Stimulated activated CD8-positive, alpha-beta memory T cell treated with anti-CD3 and anti-CD28 coated beads, Interleukin-15, amount 100 ng/mL, for 24 hours (primary cell): ENCODE data around the gene PAK1.

Experiments used
- DNase-seq: peaks from one replicate; pipeline ENCODE4 v3.0.0-alpha.2; 2020; ENCODE audit warnings: low read depth

The PAK1 gene

DNA sequence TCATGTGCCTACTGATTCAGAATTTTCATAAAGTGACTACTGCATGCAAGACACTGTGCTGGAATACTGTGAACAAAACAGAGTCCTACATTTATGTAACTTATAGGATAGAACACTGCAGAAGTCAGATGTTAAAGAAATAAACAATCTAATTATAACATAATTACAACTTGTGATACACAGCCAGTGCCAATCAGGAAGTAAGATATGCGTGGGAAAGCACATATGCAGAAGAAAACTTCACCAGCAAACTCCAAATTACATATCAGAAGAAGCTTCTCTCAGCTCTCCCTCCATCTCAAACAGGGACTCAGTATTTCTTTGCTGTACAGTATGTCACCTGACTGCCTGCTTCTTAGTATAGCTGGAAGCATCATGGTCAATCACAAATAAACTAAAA lies 37.4 kb downstream of the PAK1 start:
- no peak for DNase-seq

DNA sequence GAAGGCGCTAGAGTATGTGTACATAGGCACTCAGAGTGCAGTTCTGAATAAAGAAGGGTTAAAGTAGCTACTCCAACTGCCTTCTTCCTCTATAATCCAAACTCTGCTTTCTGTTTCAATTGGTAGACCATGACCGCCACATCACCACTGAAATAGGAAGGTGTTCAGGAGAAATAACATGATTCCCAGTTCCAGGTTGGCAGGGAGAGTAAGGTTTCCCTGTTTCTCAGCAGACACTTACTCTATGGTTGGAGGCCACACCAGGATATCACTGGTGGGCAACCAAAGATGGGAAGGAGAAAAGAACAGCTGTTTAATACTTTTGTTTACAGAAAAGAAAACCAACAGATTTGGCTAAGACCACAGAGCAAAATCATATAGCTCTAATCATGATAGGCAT lies 37.9 kb downstream of the PAK1 start:
- DNase-seq: no peak

DNA sequence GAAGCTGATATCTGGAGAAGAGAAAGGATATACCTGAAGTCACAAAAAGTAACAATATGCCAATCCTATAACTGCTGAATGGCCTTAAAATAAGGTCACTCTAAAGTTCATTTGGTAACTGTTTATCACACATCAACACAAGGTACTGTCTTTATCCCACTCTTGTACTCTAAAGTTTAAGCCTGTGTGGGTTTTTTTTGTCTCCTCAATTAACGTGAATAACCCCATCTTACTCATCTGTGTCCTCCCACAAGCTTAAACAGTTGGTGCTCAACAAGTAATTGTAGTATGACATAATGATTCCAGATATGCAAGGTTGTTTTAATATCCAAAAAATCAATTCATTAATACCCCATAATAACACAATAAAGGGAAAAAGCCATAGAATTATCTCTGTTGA lies 42.1 kb downstream of the PAK1 start:
- DNase-seq: no peak

DNA sequence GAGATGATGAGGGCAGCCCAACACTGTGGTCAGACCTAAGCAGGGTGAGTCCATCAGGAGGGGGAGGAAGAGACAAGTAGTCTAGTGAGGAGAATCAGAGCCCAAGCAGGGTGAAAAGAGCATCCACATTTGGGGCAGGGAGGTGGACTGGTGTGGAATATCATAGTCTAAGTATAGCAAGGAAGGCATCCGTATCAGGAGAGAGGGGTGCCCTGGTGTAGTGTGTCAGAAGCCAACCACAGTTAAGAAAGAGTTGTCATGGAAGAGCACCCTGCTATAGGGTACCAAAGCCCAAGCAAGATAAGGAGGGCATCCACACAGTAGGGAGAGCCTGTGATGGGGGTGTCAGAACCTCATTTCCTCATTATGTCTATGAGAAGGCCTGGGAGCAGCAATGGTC lies 45.3 kb downstream of the PAK1 start:
- DNase-seq: no peak

DNA sequence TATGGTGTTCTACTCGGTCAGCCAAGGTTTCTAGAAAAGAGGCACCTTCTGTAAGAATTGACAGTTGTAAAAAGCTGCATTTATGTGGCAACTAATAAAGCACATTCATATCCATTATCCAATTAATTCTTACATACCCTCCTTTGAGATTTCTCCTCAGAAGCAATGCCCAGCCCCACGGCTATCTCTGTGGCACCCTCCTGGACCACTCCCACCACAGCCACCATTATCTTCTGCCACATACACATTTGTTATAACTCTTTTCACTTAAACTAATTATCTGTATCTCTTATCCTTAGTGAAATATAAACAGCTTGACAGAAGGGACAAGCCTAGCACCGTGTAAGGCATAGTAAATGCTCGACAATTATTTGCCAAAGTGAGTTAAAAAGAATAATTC lies 48.5 kb downstream of the PAK1 start:
- DNase-seq: no peak

DNA sequence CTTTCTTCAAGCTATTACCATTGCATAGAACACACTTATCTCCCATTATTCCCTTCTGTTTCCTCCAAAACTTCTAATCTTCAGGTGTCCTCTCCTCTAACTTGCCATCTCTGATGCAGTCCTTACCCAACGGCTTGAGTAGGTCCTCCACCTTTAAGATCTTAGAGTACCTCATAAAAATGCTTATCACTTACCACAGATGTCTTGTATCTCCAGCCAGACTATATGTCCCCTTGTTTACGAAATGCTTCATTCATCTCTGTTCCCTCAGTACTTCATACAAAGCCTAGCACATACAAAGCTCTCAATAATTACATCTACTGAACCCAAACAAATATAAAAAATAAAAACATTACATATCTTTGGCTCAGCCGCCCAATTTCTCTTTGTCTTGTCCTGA lies 49.2 kb downstream of the PAK1 start:
- DNase-seq: no peak

DNA sequence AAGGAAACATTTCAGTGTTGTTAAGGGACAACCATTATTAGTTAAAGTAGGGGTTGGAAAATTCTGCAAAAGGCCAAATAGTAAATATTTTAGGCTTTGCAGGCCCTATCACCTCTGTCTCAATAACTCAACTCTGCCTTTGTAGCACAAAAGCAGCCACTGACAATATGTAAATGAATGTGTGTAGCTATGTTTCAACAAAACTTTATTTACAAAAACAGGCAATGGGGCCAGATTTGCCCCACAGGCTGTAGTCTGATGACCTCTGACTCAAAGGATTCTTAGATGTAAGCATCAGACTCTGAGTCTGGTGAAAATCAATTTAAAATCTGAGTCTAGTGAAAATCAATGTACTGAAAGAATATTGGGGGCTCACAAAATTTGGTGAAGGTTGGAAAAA lies 50.3 kb downstream of the PAK1 start:
- no peak for DNase-seq

DNA sequence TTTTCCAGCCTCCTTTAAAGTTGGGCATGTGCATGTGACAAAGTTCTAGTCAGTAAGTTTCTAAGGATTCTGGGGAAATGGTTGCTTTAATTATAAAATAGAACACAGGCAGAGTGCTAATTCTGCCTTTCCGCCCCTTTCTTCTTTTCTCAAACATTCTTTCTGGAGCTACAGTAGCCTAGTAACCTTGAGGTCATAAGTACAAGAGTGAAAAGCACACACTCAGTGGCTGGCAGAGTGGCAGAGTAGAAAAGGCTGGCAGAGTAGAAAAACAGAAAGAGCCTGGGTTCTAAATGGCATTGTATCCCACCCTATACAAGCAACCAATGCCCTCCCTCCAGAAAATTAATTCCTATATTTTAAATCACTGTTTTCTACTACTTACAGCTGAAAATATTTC lies 51.2 kb downstream of the PAK1 start:
- no peak for DNase-seq

DNA sequence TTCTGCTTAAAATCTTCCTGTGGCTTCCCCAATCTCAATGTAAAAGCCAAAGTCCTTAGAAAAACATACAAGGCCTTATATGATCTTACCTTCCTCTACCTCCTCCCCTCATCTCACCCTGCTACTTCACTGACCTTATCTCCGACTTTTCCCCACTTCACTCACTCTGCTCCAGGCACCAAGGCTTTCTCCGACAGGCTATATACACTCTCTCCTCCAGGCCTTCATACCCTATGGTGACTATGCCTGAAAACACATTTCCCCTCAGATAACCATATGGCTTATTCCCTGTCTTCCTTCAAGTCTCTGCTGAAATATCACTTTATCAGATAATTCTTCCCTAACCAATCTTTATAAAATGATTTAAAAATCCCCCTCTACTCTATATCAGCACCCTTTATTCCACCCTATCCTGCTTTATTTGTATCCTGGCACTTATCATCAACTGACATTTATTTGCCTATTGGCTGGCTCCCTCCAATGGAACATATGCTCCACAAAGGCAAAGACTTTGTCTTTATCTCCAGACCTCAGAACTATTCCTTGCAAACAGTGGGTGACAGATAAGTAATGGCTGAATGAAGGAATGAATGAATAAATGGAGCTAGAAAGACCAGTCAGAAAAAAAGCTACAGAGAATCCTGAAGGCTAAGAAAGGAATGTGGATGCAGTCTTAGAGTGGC lies 52.7 kb downstream of the PAK1 start:
- no peak for DNase-seq

DNA sequence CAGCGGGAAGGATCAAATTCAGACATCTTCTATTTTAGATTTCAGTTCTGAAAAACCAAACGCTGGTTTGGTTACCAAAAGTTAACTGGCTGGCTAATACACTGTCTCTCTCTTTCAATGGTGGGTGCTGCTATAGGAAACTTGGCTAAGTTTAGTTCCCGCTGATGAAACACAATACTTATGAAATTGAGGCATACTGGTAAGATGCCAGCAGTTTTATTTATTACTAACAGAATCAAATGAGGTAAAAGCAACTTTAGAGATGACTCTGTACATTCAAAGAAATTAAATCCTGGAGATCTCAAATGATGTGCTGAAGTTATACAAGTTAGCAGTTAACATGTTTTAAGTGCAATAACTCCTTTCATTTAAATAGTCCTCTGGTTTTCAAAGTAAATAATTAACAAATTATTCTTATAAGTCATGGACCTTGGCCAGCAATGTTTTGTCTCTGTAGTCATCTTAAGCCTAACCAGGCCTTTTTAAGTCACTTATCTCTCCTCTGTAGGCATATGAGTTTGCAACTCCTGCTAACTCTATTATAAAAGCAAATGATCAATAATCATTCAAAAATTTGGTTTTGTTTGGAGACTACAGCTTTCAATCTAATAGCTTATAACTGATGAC lies 54.8 kb downstream of the PAK1 start:
- DNase-seq: no peak

DNA sequence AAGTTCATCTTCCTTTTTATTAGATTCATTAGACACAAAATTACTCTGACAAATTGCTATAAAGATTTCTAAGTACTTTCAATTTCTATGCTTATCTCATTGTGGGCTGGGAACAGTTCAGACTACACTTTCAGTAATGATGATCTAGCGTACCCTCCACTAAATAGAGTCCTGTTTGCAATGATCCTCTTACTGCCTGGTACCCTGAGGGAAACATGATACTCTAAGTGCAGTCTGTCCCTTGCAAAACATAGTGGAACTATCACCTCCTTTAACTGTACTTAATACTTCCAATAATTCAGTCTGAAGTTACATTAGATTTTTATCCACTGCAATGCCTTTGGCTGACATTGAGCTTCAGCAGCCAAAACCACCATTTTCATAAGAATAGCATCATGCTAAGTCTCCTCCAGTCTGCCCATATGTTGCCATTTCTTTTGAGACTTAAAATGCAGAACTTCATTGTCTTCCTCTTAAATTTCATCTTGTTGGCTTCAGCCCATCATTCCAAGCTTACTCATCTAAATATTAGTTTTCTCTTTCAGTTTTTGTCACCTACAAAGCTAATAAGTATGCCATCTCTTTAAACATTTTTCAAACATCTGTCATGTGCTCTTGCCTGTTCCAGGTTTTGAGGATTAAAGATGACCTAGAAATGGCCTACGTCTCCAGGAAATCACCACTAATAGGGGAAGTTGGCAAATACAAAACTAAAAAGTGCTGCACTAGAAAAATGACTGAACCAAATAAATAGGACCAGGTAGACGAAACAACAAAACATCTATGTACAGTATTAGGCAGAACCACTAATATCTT lies 55.5 kb downstream of the PAK1 start:
- DNase-seq: no peak

DNA sequence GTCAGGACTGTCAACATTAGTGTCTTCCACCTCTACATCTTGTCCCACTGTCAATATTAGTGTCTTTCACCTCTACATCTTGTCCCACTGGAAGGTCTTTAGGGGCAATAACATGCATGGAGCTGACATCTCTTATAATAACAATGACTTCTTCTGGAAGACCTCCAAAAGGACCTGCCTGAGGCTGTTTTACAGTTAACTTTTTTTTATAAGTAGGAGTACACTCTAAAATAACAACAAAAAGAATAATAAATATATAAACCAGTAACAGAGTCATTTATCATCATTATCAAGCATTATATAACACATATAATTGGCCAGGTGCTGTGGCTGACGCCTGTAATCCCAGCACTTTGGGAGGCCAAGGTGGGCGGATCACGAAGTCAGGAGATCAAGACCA lies 57.5 kb downstream of the PAK1 start:
- no peak for DNase-seq

DNA sequence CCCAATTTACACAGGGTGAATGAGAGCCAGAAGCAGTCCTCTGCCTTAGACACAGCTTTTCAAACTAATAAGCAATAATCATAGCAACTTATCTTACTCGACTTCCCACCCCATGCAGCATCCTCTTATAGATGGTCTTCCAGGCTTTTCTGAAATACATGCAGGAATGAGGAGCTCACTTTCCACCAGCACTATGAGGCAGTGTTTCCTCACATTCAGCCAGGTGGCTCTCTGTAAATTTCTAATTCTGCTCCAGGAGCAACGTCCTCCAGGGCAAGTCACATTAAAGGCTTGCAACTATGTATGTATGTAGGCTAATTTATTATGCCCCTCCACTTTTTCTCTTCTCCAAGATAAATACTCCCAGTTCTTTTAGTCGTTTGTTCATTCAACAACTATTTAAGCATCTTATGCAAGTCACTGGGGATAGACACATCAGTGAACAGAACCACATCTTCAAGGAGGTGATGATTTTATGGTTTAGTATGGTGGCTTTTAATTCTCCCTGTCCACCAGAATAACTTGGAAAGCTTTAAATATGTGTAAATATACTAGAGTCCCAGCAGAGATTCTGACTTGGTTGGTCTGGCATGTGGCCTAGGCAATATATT lies 59.9 kb downstream of the PAK1 start:
- DNase-seq: no peak

DNA sequence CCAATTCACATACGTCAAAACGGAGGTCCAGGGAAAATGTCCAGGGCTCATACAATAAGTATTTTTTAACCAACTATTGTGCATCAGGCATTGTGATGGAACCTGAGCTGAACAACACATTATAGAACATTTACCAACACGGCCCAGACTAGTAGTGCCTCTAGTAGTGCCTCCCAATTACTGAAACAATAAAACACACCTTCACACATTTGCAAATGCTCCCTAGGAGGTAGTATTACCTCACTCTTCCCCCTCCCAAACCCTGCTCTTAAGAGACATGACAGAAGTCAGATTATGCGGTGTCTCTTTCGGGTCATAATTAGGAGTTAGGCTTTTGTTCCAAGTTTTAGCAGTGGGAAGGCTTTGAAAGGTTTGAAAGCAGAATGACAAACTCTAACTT lies 61.1 kb downstream of the PAK1 start:
- DNase-seq: no peak

DNA sequence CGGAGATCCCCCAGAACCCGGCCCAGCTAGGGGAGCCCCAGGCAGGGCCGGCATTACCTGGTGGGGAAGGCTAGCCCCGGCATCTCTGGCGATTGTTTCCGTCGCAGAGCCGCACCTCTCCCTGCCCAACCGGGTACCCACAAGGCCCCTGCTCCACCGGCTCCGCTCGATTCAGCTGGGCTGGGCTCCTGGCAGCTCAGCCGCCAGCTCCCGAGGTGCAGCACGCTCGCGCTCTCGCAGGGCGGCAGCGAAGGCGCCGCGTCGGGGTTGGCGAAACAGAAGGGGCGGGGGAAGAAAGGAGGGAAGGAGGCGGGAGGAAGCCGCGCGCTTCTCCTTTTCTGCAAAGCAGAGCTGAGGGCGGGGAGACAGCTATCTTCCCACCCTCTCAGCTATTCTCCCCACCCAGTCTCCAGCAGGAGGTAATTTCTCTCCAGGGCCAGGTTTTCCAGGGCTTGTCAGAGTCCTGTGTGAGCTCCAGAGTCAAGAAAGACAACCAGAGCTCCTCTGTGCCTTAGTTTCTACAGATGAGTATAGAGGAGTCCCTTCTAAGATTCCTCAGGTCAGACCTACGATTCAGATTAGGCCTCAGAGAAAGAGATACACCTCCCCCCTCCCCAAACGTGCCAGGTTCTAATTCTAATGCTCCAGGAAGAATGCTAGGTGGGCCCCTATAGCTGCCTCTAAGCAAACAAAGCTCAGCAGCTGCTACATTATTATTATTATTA lies 62.0 kb downstream of the PAK1 start:
- DNase-seq: peak; percentile 45

DNA sequence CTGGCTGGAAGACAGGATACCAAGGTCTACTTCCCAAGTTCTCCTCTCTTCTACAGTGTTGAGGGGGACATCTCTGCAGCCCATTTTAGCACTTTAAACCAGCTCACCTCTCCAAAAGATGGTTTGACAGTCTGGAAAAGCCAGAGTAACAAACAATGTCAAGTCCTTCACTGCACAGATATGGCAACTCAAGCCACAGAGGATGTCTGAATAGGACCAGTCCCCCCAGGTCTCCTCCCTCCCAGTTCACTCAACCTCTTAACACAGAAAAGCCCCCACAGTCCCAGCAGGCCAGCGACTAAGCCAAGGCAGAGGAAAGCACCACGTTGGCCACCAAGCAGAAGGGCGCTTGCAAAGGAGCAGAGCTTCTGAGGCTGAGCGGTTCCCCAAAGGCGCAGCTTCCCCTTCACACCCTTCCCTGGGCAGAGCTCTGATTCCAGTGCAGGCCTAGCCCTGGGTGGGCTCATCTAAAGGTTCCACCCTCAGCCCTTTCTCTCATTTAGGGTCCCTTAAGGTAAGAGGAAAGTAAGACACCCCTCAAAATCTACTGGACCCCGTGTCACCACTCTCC lies 62.7 kb downstream of the PAK1 start:
- peak; percentile 4 for DNase-seq

DNA sequence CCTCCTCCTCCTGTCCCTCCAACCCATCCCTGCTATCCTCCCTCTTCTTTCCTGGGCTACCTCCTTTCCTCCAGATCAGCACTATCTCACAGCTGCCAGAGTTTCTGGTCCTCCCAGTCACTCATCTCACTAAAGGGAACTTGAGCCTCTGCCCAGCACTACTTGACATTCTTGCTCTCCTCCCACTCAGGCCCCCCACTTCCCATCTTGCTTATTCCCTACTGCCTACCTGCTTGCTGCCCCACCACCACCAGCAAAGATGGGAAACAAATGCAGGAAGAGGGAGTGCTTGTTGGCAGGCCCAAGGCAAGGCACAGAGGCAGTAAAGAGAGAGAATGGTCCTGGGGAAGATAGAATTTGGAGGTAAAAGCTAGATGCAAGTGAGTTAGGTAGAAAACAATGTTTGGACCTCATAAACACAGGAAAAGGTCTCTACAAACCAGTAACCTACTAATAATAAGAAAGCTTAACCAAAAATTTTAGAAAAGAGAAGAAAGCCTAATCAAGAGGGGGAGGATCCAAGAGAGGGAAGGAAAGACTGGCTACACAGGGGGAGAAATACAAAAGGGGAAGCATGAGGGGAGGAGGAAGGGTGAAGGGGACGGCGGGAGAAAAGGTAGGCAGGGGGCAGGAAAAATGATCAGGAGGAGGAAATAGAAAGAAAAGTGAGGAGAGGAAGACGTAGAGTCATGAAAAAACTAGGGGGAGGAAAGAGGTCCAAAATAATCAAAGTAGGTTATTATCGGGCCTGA lies 63.6 kb downstream of the PAK1 start:
- no peak for DNase-seq

DNA sequence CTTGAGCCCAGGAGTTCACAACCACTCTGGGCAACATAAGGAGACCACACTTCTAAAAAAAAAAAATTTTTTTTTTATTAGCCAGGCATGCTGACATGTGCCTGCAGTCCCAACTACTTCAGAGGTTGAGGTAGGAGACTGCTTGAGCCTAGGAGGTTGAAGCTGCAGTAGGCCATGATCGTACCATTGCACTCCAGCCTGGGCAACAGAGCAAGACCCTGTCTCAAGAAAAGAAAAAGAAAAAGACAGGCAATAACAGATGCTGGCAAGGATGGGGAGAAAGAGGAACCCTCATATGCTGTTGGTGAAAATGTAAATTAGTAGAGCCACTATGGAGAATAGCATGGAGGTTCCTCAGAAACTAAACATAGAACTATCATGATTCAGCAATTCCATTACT lies 64.8 kb downstream of the PAK1 start:
- DNase-seq: no peak

DNA sequence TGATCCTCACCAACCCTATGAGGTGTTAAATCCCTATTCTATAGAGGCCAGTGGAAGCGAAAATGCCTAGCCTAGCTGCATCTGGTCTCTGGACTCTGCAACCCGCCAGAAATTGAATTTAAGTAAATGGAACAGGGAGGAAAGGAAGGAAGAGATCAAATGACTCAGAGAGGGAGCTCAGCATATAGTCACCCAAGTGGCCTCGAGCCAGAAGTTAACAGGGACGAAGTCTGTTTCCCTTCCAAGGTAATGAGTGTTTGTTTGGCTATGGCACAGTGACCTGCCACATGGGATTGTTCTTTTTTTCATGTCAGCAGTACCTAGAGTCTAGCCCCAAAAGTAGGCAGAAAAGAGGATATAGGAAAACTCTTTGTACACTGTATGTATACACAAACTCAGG lies 66.3 kb downstream of the PAK1 start:
- DNase-seq: no peak

DNA sequence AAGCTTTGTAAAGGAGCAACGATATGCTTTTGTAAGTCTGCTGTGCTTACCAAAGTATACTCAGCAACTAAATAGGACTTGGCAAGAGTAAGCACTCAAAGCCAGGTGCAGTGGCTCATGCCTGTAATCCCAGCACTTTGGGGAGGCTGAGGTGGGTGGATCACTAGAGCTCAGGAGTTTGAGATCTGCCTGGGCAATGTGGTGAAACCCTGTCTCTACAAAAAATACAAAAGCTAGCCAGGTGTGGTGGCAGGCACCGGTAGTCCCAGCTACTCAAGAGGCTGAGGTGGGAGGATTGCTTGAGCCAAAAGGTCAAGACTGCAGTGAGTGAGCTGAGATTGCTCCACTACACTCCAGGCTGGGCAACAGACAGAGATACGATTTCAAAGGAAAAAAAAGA lies 67.5 kb downstream of the PAK1 start:
- no peak for DNase-seq

DNA sequence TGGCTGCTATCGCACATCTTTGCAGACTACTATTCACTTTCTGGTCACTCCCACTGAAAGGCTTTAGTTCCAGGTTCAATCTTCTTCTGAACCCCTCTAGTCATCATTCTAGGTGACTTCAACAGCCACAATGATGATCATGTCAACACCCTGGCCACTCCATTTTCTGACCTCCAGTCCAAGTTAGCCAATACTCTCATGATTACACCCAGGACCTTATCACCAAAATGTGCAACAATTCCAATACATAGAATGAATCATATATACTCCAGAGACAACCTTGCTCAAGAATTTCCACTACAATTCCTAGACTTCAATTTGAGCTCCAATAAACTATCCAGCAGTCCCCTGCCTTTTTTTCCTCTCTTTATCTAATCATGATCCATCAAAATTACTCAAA lies 70.7 kb downstream of the PAK1 start:
- DNase-seq: no peak
